Suprapubic skin (tissue), 4 donors: ENCODE measurements around the gene OMG.

Experiments
- CTCF ChIP-seq, 2 donors: fragments of 200-600 bp in 1 of 2; fragments of 450-650 bp in 1 of 2; sonication (generic) in 1 of 2; IDR thresholded peaks; one replicate each; pipeline ENCODE4 v1.5.1; 2016 to 2019; ENCODE audit warnings: antibody characterized with exemption in 2 of 2, mild to moderate bottlenecking in 1 of 2, moderate library complexity in 1 of 2
- POLR2A ChIP-seq, 2 donors: fragments of 450-650 bp; IDR thresholded peaks; one replicate each; pipeline ENCODE4 v1.6.1; 2017; ENCODE audit warnings: antibody characterized with exemption in 2 of 2, mild to moderate bottlenecking in 2 of 2, moderate library complexity in 2 of 2
- POLR2AphosphoS5 ChIP-seq, 3 donors: sonication (generic); formaldehyde crosslinking; IDR thresholded peaks; one replicate each; pipeline ENCODE4 v1.6.1; 2017; ENCODE audit warnings: antibody characterized with exemption in 3 of 3

DNA sequence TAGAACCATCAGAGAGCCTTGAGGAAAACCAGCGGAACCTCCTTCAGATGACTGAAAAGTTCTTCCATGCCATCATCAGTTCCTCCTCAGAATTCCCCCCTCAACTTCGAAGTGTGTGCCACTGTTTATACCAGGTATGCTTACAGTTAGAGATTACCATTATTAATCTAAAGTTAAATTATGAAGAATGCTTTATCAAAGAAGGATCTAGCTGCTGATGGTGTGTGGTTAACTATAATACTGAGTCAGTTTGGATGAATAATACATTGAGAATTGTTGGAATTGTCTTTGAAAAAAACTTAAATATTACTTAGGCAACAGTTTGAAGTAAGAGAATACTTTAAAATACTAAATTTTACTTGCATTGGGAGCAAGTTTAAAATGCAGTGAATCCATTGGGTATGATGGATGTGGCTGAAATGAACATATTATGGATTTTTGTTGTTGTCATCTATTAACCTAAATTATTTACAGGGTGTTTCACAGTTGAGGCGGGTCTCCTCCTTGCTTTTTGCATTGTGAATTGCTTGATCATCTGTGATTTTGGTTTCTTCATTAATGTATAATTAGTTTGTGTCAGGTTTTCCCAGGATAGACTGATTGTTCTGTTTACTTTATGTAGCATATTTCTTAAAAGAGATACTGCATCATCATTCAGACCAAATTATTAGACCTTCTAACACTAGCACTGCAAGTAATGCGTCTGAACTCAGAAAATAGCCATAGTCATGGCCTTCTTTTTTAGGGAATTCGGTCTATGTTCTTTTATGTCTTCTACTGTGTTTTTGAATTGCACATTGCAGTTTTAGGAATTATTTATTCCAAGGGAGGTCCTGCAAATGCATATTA, 47.8 kb downstream of the OMG start:
- TF ChIP-seq CTCF (IDR thresholded peaks at IDR 0.05) (no peak), POLR2A (IDR thresholded peaks at IDR 0.05) (no peak), POLR2AphosphoS5 (IDR thresholded peaks at IDR 0.05) (no peak)
